ENCODE data around the gene EIF5AL1. TPM values are rescaled to one million over a fixed set of nuclear protein-coding genes. Genes with fewer than 3 reads are reported as not detected.

Gene EIF5AL1
- total and polyA plus RNA-seq, 2 experiments from 2014 or later: 2.0 to 20.4 TPM

GRCh38 chr10:79495791-79496190, 16.5 kb upstream of the EIF5AL1 start:
- no peaks in the 10 kb centered on the region for H3K36me3 Mint-ChIP-seq (ENCODE audit: low read depth)
- Histone ChIP-seq H3K4me3 (no peak overlapping the region), H3K4me2 (no peak overlapping the region), H3K36me3 (ENCODE audit: insufficient read depth) (no peaks in the 10 kb centered on the region), H3K27ac (ENCODE audit: low read depth) (no peak overlapping the region), H3K27me3 (ENCODE audit: insufficient read depth) (no peaks in the 10 kb centered on the region), H2AFZ (no peak overlapping the region), H3F3A (replicated peaks; ENCODE audit: low read depth) (no peaks in the 10 kb centered on the region), H4K20me1 (replicated peaks; ENCODE audit: insufficient read depth) (no peaks in the 10 kb centered on the region), H3K9me2 (ENCODE audit: insufficient read depth) (no peaks in the 10 kb centered on the region), H3K4me1 (ENCODE audit: insufficient read depth) (no peaks in the 10 kb centered on the region), H3K79me2 (replicated peaks; ENCODE audit: insufficient read depth) (no peaks in the 10 kb centered on the region)
- peaks cover 21% of the 10 kb centered on the region for H3K27me3 Mint-ChIP-seq (ENCODE audit: insufficient read depth, low read depth, poor library complexity)
- DNase-seq (ENCODE audit: low spot score) (no peak), ATAC-seq (no peak)
- H3K4me1 Mint-ChIP-seq: peaks cover 3% of the 10 kb centered on the region; the same call in 2 of the 3 replicates
- H3K4me3 Mint-ChIP-seq: no peak overlapping the region
- no peak overlapping the region for H3K27ac Mint-ChIP-seq
- H3K9me3 Mint-ChIP-seq: peaks cover 15% of the 10 kb centered on the region
- TF ChIP-seq CTCF (conservative IDR thresholded peaks at IDR 0.05; ENCODE audit: low read depth in 2 of 2) (no peak), ETS1 (IDR thresholded peaks at IDR 0.05) (no peak), JUNB (IDR thresholded peaks at IDR 0.05; ENCODE audit: unreplicated experiment) (no peak), EZH2 (IDR thresholded peaks at IDR 0.05; ENCODE audit: low read depth, unreplicated experiment) (no peak)

GRCh38 chr10:79496896-79497295, 15.4 kb upstream of the EIF5AL1 start:
- no peak overlapping the region for H3K4me3 ChIP-seq
- no peak overlapping the region for H3K4me2 ChIP-seq
- Mint-ChIP-seq H3K36me3 (ENCODE audit: low read depth) (no peaks in the 10 kb centered on the region), H3K4me1 (no peaks in the 10 kb centered on the region), H3K9me3 (peaks cover 15% of the 10 kb centered on the region), H3K27ac (no peak overlapping the region), H3K27me3 (ENCODE audit: insufficient read depth, low read depth, poor library complexity) (peaks cover 21% of the 10 kb centered on the region), H3K4me3 (no peak overlapping the region)
- no peak overlapping the region for H3K27ac ChIP-seq (ENCODE audit: low read depth)
- no peaks in the 10 kb centered on the region for H3K4me1 ChIP-seq (ENCODE audit: insufficient read depth)
- H3K36me3 ChIP-seq (ENCODE audit: insufficient read depth): no peaks in the 10 kb centered on the region
- no peak overlapping the region for H2AFZ ChIP-seq
- no peaks in the 10 kb centered on the region for H3K79me2 ChIP-seq (replicated peaks; ENCODE audit: insufficient read depth)
- ATAC-seq (no peak), DNase-seq (ENCODE audit: low spot score) (no peak)
- H4K20me1 ChIP-seq (replicated peaks; ENCODE audit: insufficient read depth): no peaks in the 10 kb centered on the region
- H3K27me3 ChIP-seq (ENCODE audit: insufficient read depth): no peaks in the 10 kb centered on the region
- H3F3A ChIP-seq (replicated peaks; ENCODE audit: low read depth): no peaks in the 10 kb centered on the region
- TF ChIP-seq STAT1 (IDR thresholded peaks at IDR 0.05; ENCODE audit: unreplicated experiment) (no peak), ZNF114 (CRISPR knock-in tag; IDR thresholded peaks at IDR 0.05) (no peak)
- no peaks in the 10 kb centered on the region for H3K9me2 ChIP-seq (ENCODE audit: insufficient read depth)

- Mint-ChIP-seq H3K4me3 (no peak overlapping the region), H3K27me3 (ENCODE audit: insufficient read depth, low read depth, poor library complexity) (peaks cover 27% of the 10 kb centered on the region), H3K36me3 (ENCODE audit: low read depth) (no peaks in the 10 kb centered on the region), H3K4me1 (peaks cover 4% of the 10 kb centered on the region), H3K27ac (no peak overlapping the region), H3K9me3 (peaks cover 15% of the 10 kb centered on the region)
- Histone ChIP-seq H3K4me2 (no peak overlapping the region), H3K27ac (ENCODE audit: low read depth) (no peak overlapping the region), H3K4me1 (ENCODE audit: insufficient read depth) (no peaks in the 10 kb centered on the region), H3K4me3 (no peak overlapping the region), H3K9me2 (ENCODE audit: insufficient read depth) (no peaks in the 10 kb centered on the region), H3K79me2 (replicated peaks; ENCODE audit: insufficient read depth) (no peaks in the 10 kb centered on the region), H3K36me3 (ENCODE audit: insufficient read depth) (no peaks in the 10 kb centered on the region), H3K27me3 (ENCODE audit: insufficient read depth) (no peaks in the 10 kb centered on the region), H4K20me1 (replicated peaks; ENCODE audit: insufficient read depth) (no peaks in the 10 kb centered on the region), H2AFZ (no peak overlapping the region), H3F3A (replicated peaks; ENCODE audit: low read depth) (no peaks in the 10 kb centered on the region)
- DNase-seq (ENCODE audit: low spot score) (peak; percentile 8), ATAC-seq (no peak)
- no peak for TF ChIP-seq POLR2AphosphoS5 (IDR thresholded peaks at IDR 0.05; ENCODE audit: low read depth)
- TF ChIP-seq JUNB (IDR thresholded peaks at IDR 0.05; ENCODE audit: unreplicated experiment): no peak
- no peak for TF ChIP-seq STAT1 (IDR thresholded peaks at IDR 0.05; ENCODE audit: unreplicated experiment)
- TF ChIP-seq EZH2 (IDR thresholded peaks at IDR 0.05; ENCODE audit: low read depth, unreplicated experiment): no peak
- TF ChIP-seq ETS1 (IDR thresholded peaks at IDR 0.05): no peak
- TF ChIP-seq ZNF331 (CRISPR knock-in tag; IDR thresholded peaks at IDR 0.05; ENCODE audit: low read depth): no peak
- no peak for TF ChIP-seq NANOG (IDR thresholded peaks at IDR 0.05; ENCODE audit: borderline replicate concordance)
- no peak for TF ChIP-seq ZNF114 (CRISPR knock-in tag; IDR thresholded peaks at IDR 0.05)
- TF ChIP-seq EZH2phosphoT487 (IDR thresholded peaks at IDR 0.05; ENCODE audit: unreplicated experiment): no peak
- TF ChIP-seq CREB1 (CRISPR knock-in tag; IDR thresholded peaks at IDR 0.05; ENCODE audit: low read depth): no peak
- TF ChIP-seq REST (IDR thresholded peaks at IDR 0.05; ENCODE audit: unreplicated experiment): no peak
Observed at GRCh38 chr10:79498291-79498829, 14.0 kb upstream of the EIF5AL1 start.
